ENCODE data around the gene PDE6B. TPM values are rescaled to one million over a fixed set of nuclear protein-coding genes. Genes with fewer than 3 reads are reported as not detected.

The PDE6B gene
- total RNA-seq, 1 donor from 2014 or later, result 4.2 TPM

GRCh38 chr4:653831-654502 is 28.6 kb downstream of the PDE6B start:
- no peaks in the 10 kb centered on the region for H3K9me3 ChIP-seq
- H3K27ac ChIP-seq, result no peak overlapping the region
- intact Hi-C loops (cut with DNase I), result no loop called here
- no peak for DNase-seq (ENCODE audit: extremely low spot score in 2 of 2)
- TF ChIP-seq POLR2AphosphoS5 (IDR thresholded peaks at IDR 0.05; ENCODE audit: insufficient read depth in 1 of 2, low read depth in 1 of 2) (no peak), POLR2A (IDR thresholded peaks at IDR 0.05) (no peak), CTCF (IDR thresholded peaks at IDR 0.05) (no peak)
- no peaks in the 10 kb centered on the region for H3K36me3 ChIP-seq
- peaks cover 5% of the 10 kb centered on the region for H3K4me1 ChIP-seq
- H3K27me3 ChIP-seq, result peaks cover 5% of the 10 kb centered on the region
- H3K4me3 ChIP-seq, result no peak overlapping the region

- Histone ChIP-seq H3K27ac (no peak overlapping the region), H3K9me3 (no peaks in the 10 kb centered on the region), H3K27me3 (peaks cover 5% of the 10 kb centered on the region), H3K4me3 (no peak overlapping the region), H3K36me3 (no peaks in the 10 kb centered on the region), H3K4me1 (peaks cover 5% of the 10 kb centered on the region)
- no peak for TF ChIP-seq CTCF (IDR thresholded peaks at IDR 0.05)
- no peak for TF ChIP-seq POLR2A (IDR thresholded peaks at IDR 0.05)
- no peak for TF ChIP-seq POLR2AphosphoS5 (IDR thresholded peaks at IDR 0.05; ENCODE audit: insufficient read depth in 1 of 2, low read depth in 1 of 2)
- DNase-seq (ENCODE audit: extremely low spot score in 2 of 2), result no peak
- intact Hi-C loops (cut with DNase I), result no loop called here
These were observed 29.1 kb downstream of the PDE6B start for GRCh38 chr4:654503-654845.

- H3K27ac ChIP-seq, result no peak overlapping the region
- no peak overlapping the region for H3K4me3 ChIP-seq
- H3K27me3 ChIP-seq, result peaks cover 5% of the 10 kb centered on the region
- H3K9me3 ChIP-seq, result no peaks in the 10 kb centered on the region
- intact Hi-C loops (cut with DNase I), result no loop called here
- peaks cover 5% of the 10 kb centered on the region for H3K4me1 ChIP-seq
- TF ChIP-seq POLR2A (IDR thresholded peaks at IDR 0.05), result no peak
- TF ChIP-seq CTCF (IDR thresholded peaks at IDR 0.05), result no peak
- TF ChIP-seq POLR2AphosphoS5 (IDR thresholded peaks at IDR 0.05; ENCODE audit: insufficient read depth in 1 of 2, low read depth in 1 of 2), result no peak
- no peak for DNase-seq (ENCODE audit: extremely low spot score in 2 of 2)
- H3K36me3 ChIP-seq, result no peaks in the 10 kb centered on the region
These were observed 29.6 kb downstream of the PDE6B start for GRCh38 chr4:654871-655463.

GRCh38 chr4:655464-656151 is 30.2 kb downstream of the PDE6B start:
- DNase-seq (ENCODE audit: extremely low spot score in 2 of 2), result no peak

More at GRCh38 chr4:655464-656151, 30.2 kb downstream of the PDE6B start:
- Histone ChIP-seq H3K4me3 (no peak overlapping the region), H3K27ac (no peak overlapping the region), H3K27me3 (peaks cover 5% of the 10 kb centered on the region), H3K4me1 (peaks cover 5% of the 10 kb centered on the region), H3K9me3 (no peaks in the 10 kb centered on the region), H3K36me3 (no peaks in the 10 kb centered on the region)
- intact Hi-C loops (cut with DNase I), result no loop called here
- no peak for TF ChIP-seq POLR2AphosphoS5 (IDR thresholded peaks at IDR 0.05; ENCODE audit: insufficient read depth in 1 of 2, low read depth in 1 of 2)
- TF ChIP-seq CTCF (IDR thresholded peaks at IDR 0.05), result no peak
- TF ChIP-seq POLR2A (IDR thresholded peaks at IDR 0.05), result no peak
